Neural cell (in vitro differentiated cells): ENCODE results near the gene RCAN1. TPM values are rescaled to one million over a fixed set of nuclear protein-coding genes. Genes with fewer than 3 reads are reported as not detected.

Experiments
- H2AFZ ChIP-seq: fragments of 200-600, 300-800 bp; sonication (generic), shearing (Covaris generic); 2 replicates; pipeline ENCODE4 v1.6.0; 2014; ENCODE audit warnings: low read depth, mild to moderate bottlenecking, antibody characterized with exemption, low read length, moderate library complexity
- H3F3A ChIP-seq: fragments of 200-600 bp; shearing (Covaris generic); 2 replicates; pipeline ENCODE4 v1.6.1; 2016; ENCODE audit warnings: mild to moderate bottlenecking, moderate library complexity, mixed read lengths, antibody characterized with exemption, low read length; ENCODE audit not compliant: insufficient read depth, poor library complexity, severe bottlenecking
- H3K27ac ChIP-seq: fragments of 200-600, 300-800 bp; sonication (generic), shearing (Covaris generic); 2 replicates; pipeline ENCODE4 v1.5.1; 2014; ENCODE audit warnings: mild to moderate bottlenecking, low read length, moderate library complexity
- H3K27me3 ChIP-seq: fragments of 300-800, 200-600 bp; sonication (generic), shearing (Covaris generic); 2 replicates; pipeline ENCODE4 v1.6.0; 2014; ENCODE audit warnings: mild to moderate bottlenecking, low read depth, low read length, moderate library complexity; ENCODE audit not compliant: insufficient read depth
- H3K36me3 ChIP-seq: fragments of 300-800, 200-600 bp; sonication (generic), shearing (Covaris generic); 2 replicates; pipeline ENCODE4 v1.5.1; 2014; ENCODE audit warnings: mild to moderate bottlenecking, antibody characterized with exemption, low read length, moderate library complexity; ENCODE audit not compliant: insufficient read depth
- H3K4me2 ChIP-seq: fragments of 300-800, 200-600 bp; sonication (generic), shearing (Covaris generic); 2 replicates; pipeline ENCODE4 v1.6.0; 2014; ENCODE audit warnings: mild to moderate bottlenecking, low read length
- H3K4me3 ChIP-seq: fragments of 300-800, 200-600 bp; sonication (generic), shearing (Covaris generic); 2 replicates; pipeline ENCODE4 v1.5.1; 2014; ENCODE audit warnings: mild to moderate bottlenecking, low read length, moderate library complexity
- H3K79me2 ChIP-seq: fragments of 200-600 bp; shearing (Covaris generic); replicated peaks from 2 replicates; pipeline ENCODE4 v1.6.0; 2014; ENCODE audit warnings: mild to moderate bottlenecking, low read length, moderate library complexity; ENCODE audit not compliant: insufficient read depth
- H3K9ac ChIP-seq: fragments of 300-800, 200-600 bp; sonication (generic), shearing (Covaris generic); 2 replicates; pipeline ENCODE4 v1.6.1; 2016; ENCODE audit warnings: mild to moderate bottlenecking, low read length, mixed read lengths
- H3K9me2 ChIP-seq: fragments of 200-600 bp; shearing (Covaris generic); 2 replicates; pipeline ENCODE4 v1.6.1; 2016; ENCODE audit warnings: mild to moderate bottlenecking, low read length, mixed read lengths; ENCODE audit not compliant: insufficient read depth
- H3K9me3 ChIP-seq: fragments of 200-600, 300-800 bp; sonication (generic), shearing (Covaris generic); 2 replicates; pipeline ENCODE4 v1.6.1; 2016; ENCODE audit warnings: mild to moderate bottlenecking, mixed run types, low read length, moderate library complexity, mixed read lengths
- H4K20me1 ChIP-seq: fragments of 200-600 bp; shearing (Covaris generic); 2 replicates; pipeline ENCODE4 v1.6.1; 2016; ENCODE audit warnings: mild to moderate bottlenecking, mixed run types; ENCODE audit not compliant: insufficient read depth
- EP300 ChIP-seq: fragments of 450-650 bp; conservative IDR thresholded peaks from 2 replicates; pipeline ENCODE4 v1.6.1; 2014; ENCODE audit warnings: antibody characterized with exemption, mild to moderate bottlenecking, moderate library complexity; ENCODE audit not compliant: poor library complexity, severe bottlenecking
- EZH2 ChIP-seq: fragments of 200-600, 300-800 bp; shearing (Covaris generic), sonication (generic); IDR thresholded peaks from 2 replicates; pipeline ENCODE4 v1.6.1; 2014; ENCODE audit warnings: antibody characterized with exemption, low read length, borderline replicate concordance, mild to moderate bottlenecking; ENCODE audit not compliant: insufficient read depth, poor library complexity, severe bottlenecking
- MXI1 ChIP-seq: fragments of 450-650 bp; conservative IDR thresholded peaks from 2 replicates; pipeline ENCODE4 v1.6.1; 2014; ENCODE audit warnings: antibody characterized with exemption, mild to moderate bottlenecking; ENCODE audit not compliant: poor library complexity, severe bottlenecking
- POLR2AphosphoS5 ChIP-seq: IDR thresholded peaks from 2 replicates; pipeline ENCODE4 v1.6.1; 2012
- RAD21 ChIP-seq: fragments of 450-650 bp; conservative IDR thresholded peaks from 2 replicates; pipeline ENCODE4 v1.6.1; 2014; ENCODE audit warnings: antibody characterized with exemption, mild to moderate bottlenecking, moderate library complexity
- SMC3 ChIP-seq: fragments of 450-650 bp; conservative IDR thresholded peaks from 2 replicates; pipeline ENCODE4 v1.6.1; 2014; ENCODE audit warnings: antibody characterized with exemption, mild to moderate bottlenecking, moderate library complexity; ENCODE audit not compliant: poor library complexity
- TAF1 ChIP-seq: IDR thresholded peaks from 2 replicates; pipeline ENCODE4 v1.6.1; 2012; ENCODE audit warnings: low read depth
- polyA plus RNA-seq: library from polyadenylated mRNA; depleted of rRNA; stranded (reverse); fragments of >200 nt; gene quantifications from 2 replicates; pipeline ENCODE4 v1.2.3, GENCODE V29; 2014
- TF ChIP-seq, protein P1 (sequence below): fragments of 450-650 bp; IDR thresholded peaks from 2 replicates; pipeline ENCODE4 v1.5.1; 2014; ENCODE audit warnings: antibody characterized with exemption, mild to moderate bottlenecking, moderate library complexity; ENCODE audit not compliant: poor library complexity, severe bottlenecking
- TF ChIP-seq, protein P2 (sequence below): IDR thresholded peaks from 2 replicates; pipeline ENCODE4 v1.6.1; 2012; ENCODE audit warnings: borderline replicate concordance

Gene RCAN1
- polyA plus RNA-seq, 1 donor from 2014 or later, result 46.0 TPM

DNA sequence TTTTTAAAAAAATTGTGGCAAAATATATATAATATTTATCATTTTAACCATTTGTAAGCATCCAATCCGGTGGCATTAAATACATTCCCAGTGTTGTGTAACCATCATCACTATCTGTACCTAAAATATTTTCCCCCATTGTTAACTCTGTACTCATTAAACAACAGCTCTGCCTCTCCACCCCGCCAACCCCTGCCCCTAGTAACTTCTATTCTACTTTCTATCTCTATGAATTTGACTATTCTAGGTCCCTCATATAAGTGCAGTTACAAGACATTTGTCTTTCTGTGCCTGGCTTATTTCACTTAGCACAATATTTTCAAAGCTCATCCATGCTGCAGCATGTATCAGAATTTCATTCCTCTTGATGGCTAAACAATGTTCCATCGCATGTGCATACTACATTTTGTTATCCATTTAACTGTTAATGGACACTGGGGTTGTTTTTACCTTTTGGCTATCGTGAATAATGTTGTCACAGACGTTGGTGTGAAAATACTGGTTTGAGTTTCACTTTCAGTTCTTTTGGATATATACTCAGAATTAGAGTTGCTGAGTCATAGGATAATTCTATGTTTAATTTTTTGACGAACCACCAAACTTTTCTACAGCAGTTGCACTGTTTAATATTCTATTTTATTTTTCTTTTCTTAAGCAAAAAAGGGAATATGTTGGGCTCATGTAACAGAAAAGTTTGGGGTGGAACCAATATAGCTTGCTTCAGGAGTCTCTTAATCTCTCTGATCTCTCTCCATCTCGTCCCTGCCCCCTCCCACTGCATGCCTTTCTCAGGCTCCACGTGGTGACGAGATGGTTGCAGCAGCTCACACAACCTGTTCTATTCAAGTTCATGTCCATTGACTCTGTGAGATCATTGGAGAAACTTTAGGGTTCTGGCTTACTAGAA lies 25.2 kb upstream of the RCAN1 start:
- Histone ChIP-seq H3K79me2 (no peaks in the 10 kb centered on the region), H3K27me3 (no peaks in the 10 kb centered on the region), H3K36me3 (no peaks in the 10 kb centered on the region), H4K20me1 (no peaks in the 10 kb centered on the region), H2AFZ (no peak overlapping the region), H3K9ac (no peak overlapping the region), H3K4me2 (no peak overlapping the region), H3K9me3 (no peaks in the 10 kb centered on the region), H3K27ac (no peak overlapping the region), H3F3A (no peaks in the 10 kb centered on the region), H3K4me3 (no peak overlapping the region), H3K9me2 (no peaks in the 10 kb centered on the region)
- TF ChIP-seq RAD21 (no peak), SMC3 (no peak), MXI1 (no peak), EP300 (no peak), TAF1 (no peak)
- TF ChIP-seq, protein P1, sequence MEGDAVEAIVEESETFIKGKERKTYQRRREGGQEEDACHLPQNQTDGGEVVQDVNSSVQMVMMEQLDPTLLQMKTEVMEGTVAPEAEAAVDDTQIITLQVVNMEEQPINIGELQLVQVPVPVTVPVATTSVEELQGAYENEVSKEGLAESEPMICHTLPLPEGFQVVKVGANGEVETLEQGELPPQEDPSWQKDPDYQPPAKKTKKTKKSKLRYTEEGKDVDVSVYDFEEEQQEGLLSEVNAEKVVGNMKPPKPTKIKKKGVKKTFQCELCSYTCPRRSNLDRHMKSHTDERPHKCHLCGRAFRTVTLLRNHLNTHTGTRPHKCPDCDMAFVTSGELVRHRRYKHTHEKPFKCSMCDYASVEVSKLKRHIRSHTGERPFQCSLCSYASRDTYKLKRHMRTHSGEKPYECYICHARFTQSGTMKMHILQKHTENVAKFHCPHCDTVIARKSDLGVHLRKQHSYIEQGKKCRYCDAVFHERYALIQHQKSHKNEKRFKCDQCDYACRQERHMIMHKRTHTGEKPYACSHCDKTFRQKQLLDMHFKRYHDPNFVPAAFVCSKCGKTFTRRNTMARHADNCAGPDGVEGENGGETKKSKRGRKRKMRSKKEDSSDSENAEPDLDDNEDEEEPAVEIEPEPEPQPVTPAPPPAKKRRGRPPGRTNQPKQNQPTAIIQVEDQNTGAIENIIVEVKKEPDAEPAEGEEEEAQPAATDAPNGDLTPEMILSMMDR, result no peak

DNA sequence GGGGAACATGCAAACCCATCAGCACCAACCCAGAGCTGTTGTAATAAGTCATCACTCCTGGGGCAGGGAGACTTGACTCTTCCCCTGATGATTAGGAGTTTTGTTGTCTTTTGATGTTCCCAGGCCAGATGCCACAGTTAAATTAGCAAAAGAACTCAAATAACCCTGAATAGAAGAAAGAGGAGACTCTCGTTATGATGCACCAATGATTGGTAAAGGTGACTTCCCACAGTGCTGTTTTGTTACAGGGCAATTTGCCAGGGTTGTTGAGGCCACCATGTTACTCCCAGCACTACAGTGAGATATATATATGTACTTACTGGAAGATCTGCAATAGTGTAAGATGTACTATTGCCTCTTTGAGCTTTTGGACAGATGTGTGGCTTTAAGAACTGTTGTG lies 24.3 kb upstream of the RCAN1 start:
- no peak overlapping the region for H3K9ac ChIP-seq
- H3K27ac ChIP-seq, result no peak overlapping the region
- no peak overlapping the region for H3K4me2 ChIP-seq
- H3K4me3 ChIP-seq, result no peak overlapping the region
- TF ChIP-seq RAD21 (no peak), POLR2AphosphoS5 (no peak), EP300 (no peak), MXI1 (no peak), TAF1 (no peak), EZH2 (no peak), SMC3 (no peak)
- TF ChIP-seq, protein P2, sequence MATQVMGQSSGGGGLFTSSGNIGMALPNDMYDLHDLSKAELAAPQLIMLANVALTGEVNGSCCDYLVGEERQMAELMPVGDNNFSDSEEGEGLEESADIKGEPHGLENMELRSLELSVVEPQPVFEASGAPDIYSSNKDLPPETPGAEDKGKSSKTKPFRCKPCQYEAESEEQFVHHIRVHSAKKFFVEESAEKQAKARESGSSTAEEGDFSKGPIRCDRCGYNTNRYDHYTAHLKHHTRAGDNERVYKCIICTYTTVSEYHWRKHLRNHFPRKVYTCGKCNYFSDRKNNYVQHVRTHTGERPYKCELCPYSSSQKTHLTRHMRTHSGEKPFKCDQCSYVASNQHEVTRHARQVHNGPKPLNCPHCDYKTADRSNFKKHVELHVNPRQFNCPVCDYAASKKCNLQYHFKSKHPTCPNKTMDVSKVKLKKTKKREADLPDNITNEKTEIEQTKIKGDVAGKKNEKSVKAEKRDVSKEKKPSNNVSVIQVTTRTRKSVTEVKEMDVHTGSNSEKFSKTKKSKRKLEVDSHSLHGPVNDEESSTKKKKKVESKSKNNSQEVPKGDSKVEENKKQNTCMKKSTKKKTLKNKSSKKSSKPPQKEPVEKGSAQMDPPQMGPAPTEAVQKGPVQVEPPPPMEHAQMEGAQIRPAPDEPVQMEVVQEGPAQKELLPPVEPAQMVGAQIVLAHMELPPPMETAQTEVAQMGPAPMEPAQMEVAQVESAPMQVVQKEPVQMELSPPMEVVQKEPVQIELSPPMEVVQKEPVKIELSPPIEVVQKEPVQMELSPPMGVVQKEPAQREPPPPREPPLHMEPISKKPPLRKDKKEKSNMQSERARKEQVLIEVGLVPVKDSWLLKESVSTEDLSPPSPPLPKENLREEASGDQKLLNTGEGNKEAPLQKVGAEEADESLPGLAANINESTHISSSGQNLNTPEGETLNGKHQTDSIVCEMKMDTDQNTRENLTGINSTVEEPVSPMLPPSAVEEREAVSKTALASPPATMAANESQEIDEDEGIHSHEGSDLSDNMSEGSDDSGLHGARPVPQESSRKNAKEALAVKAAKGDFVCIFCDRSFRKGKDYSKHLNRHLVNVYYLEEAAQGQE, result no peak
- TF ChIP-seq, protein P1, result no peak
- H3K9me2 ChIP-seq, result no peaks in the 10 kb centered on the region
- no peaks in the 10 kb centered on the region for H4K20me1 ChIP-seq
- no peaks in the 10 kb centered on the region for H3K36me3 ChIP-seq
- no peaks in the 10 kb centered on the region for H3K27me3 ChIP-seq
- H3F3A ChIP-seq, result no peaks in the 10 kb centered on the region
- no peaks in the 10 kb centered on the region for H3K9me3 ChIP-seq
- no peak overlapping the region for H2AFZ ChIP-seq
- H3K79me2 ChIP-seq, result no peaks in the 10 kb centered on the region
